Right atrium auricular region (tissue), 2 donors: ENCODE data around the gene CADPS. TPM values are rescaled to one million over a fixed set of nuclear protein-coding genes. Genes with fewer than 3 reads are reported as not detected.

ENCODE experiments used
- DNase-seq: peaks from one replicate; pipeline ENCODE4 v3.0.0-alpha.2; 2019; ENCODE audit warnings: low spot score
- H3K27ac ChIP-seq, 2 donors: fragments of 200-600 bp; sonication (generic); 1 replicate in 1 of 2; 2 replicates in 1 of 2; pipeline ENCODE4 v1.5.1; 2016 to 2019
- H3K27me3 ChIP-seq, 2 donors: fragments of 200-600 bp; sonication (generic); one replicate each; pipeline versions ENCODE4 v1.5.1 to v1.6.0; 2017 to 2019
- H3K36me3 ChIP-seq: fragments of 200-600 bp; sonication (generic); one replicate; pipeline ENCODE4 v1.5.1; 2016
- H3K4me1 ChIP-seq, 2 donors: fragments of 200-600 bp; sonication (generic); one replicate each; pipeline versions ENCODE4 v1.5.1 to v1.6.0; 2017 to 2019
- H3K4me3 ChIP-seq, 2 donors: fragments of 200-600 bp; sonication (generic); 1 replicate in 1 of 2; 2 replicates in 1 of 2; pipeline ENCODE4 v1.5.1; 2017 to 2019; ENCODE audit warnings: mild to moderate bottlenecking in 1 of 2, moderate library complexity in 1 of 2
- H3K9me3 ChIP-seq, 2 donors: fragments of 200-600 bp; sonication (generic); one replicate each; pipeline ENCODE4 v1.5.1; 2019
- CTCF ChIP-seq, 2 donors: fragments of 200-600 bp; sonication (generic); IDR thresholded peaks; one replicate each; pipeline ENCODE4 v1.5.1; 2019; ENCODE audit warnings: antibody characterized with exemption in 2 of 2
- total RNA-seq, 2 donors: library from RNA; depleted of rRNA; stranded (reverse); fragments of >200 nt; gene quantifications; one replicate each; pipeline ENCODE4 v1.1.0, GENCODE V29; 2016

The CADPS gene
- total RNA-seq, 2 donors from 2014 or later: 16.1 to 48.2 TPM

GRCh38 chr3:62777130-62777529 is 98.1 kb downstream of the CADPS start:
- Histone ChIP-seq H3K27ac (no peak overlapping the region), H3K36me3 (no peaks in the 10 kb centered on the region), H3K27me3 (no peaks in the 10 kb centered on the region), H3K4me3 (no peak overlapping the region), H3K9me3 (no peaks in the 10 kb centered on the region), H3K4me1 (no peaks in the 10 kb centered on the region)
- no peak for DNase-seq
- TF ChIP-seq CTCF (IDR thresholded peaks at IDR 0.05): no peak

GRCh38 chr3:62774221-62774620 is 101.0 kb downstream of the CADPS start:
- Histone ChIP-seq H3K9me3 (no peaks in the 10 kb centered on the region), H3K27me3 (no peaks in the 10 kb centered on the region), H3K4me1 (no peaks in the 10 kb centered on the region), H3K27ac (no peak overlapping the region), H3K4me3 (no peak overlapping the region), H3K36me3 (no peaks in the 10 kb centered on the region)
- TF ChIP-seq CTCF (IDR thresholded peaks at IDR 0.05): no peak
- no peak for DNase-seq

GRCh38 chr3:62771331-62772072 is 103.7 kb downstream of the CADPS start:
- no peak for TF ChIP-seq CTCF (IDR thresholded peaks at IDR 0.05)
- Histone ChIP-seq H3K9me3 (no peaks in the 10 kb centered on the region), H3K27ac (no peak overlapping the region), H3K4me1 (no peaks in the 10 kb centered on the region), H3K27me3 (no peaks in the 10 kb centered on the region), H3K36me3 (no peaks in the 10 kb centered on the region), H3K4me3 (no peak overlapping the region)
- no peak for DNase-seq

- Histone ChIP-seq H3K4me1 (no peaks in the 10 kb centered on the region), H3K27ac (no peak overlapping the region), H3K27me3 (no peaks in the 10 kb centered on the region), H3K9me3 (no peaks in the 10 kb centered on the region), H3K4me3 (no peak overlapping the region), H3K36me3 (no peaks in the 10 kb centered on the region)
- DNase-seq: no peak
- TF ChIP-seq CTCF (IDR thresholded peaks at IDR 0.05): no peak
Observed at GRCh38 chr3:62768896-62769295, 106.3 kb downstream of the CADPS start.

GRCh38 chr3:62761711-62762110 is 113.5 kb downstream of the CADPS start:
- Histone ChIP-seq H3K27me3 (no peaks in the 10 kb centered on the region), H3K4me3 (no peak overlapping the region), H3K27ac (no peak overlapping the region), H3K36me3 (no peaks in the 10 kb centered on the region), H3K9me3 (no peaks in the 10 kb centered on the region), H3K4me1 (no peaks in the 10 kb centered on the region)
- no peak for TF ChIP-seq CTCF (IDR thresholded peaks at IDR 0.05)
- DNase-seq: no peak

GRCh38 chr3:62761311-62761710 is 113.9 kb downstream of the CADPS start:
- no peak overlapping the region for H3K27ac ChIP-seq
- DNase-seq: no peak
- no peaks in the 10 kb centered on the region for H3K4me1 ChIP-seq
- no peaks in the 10 kb centered on the region for H3K27me3 ChIP-seq
- no peak for TF ChIP-seq CTCF (IDR thresholded peaks at IDR 0.05)
- no peaks in the 10 kb centered on the region for H3K9me3 ChIP-seq
- H3K36me3 ChIP-seq: no peaks in the 10 kb centered on the region
- no peak overlapping the region for H3K4me3 ChIP-seq
